GM18951 (cell line): ENCODE measurements around the gene HAND1.

ENCODE experiments used
- POLR2A ChIP-seq: IDR thresholded peaks from 4 replicates; pipeline ENCODE4 v1.6.1; 2011; ENCODE audit warnings: mild to moderate bottlenecking; ENCODE audit not compliant: insufficient read length, insufficient read depth; ENCODE audit errors: extremely low read depth
- in situ Hi-C: fragments of 300-500 bp; cut with MboI; formaldehyde crosslinking; loops from one replicate; pipeline ENCODE4 v1.12.0; 2022; ENCODE audit warnings: low sequenced_read_pairs, mixed read lengths, inconsistent platforms; ENCODE audit not compliant: unreplicated experiment

HAND1 gene

GRCh38 chr5:154429341-154429740 is 48.7 kb downstream of the HAND1 start:
- no peak for TF ChIP-seq POLR2A
- in situ Hi-C loops, result no loop called here

DNA sequence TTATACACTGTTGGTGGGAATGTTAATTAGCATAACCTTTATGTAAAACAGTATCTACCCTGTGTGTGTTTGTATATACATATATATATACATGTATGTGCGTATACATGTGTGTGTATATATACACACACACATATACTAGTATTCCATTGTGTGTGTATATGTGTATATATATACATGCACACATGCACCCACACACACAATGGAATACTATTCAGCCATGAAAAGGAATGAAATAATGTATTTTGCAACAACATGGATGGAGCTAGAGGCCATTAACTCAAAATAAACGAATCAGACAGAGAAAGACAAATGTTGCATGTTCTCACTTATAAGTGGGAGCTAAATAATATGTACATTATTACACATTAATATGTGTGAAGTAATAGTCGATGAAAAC is 49.8 kb downstream of the HAND1 start:
- TF ChIP-seq POLR2A, result no peak
- in situ Hi-C loops, result no loop called here
